GM12801 (cell line): Measurements from ENCODE around the gene AXDND1.

Experiments
- TF ChIP-seq, protein P1 (sequence below): IDR thresholded peaks from one replicate; pipeline ENCODE4 v1.5.1; 2011; ENCODE audit warnings: control low read depth; ENCODE audit not compliant: insufficient read length; ENCODE audit errors: extremely low read depth

AXDND1 gene

GRCh38 chr1:179342740-179343404 is 22.9 kb upstream of the AXDND1 start:
- TF ChIP-seq, protein P1, sequence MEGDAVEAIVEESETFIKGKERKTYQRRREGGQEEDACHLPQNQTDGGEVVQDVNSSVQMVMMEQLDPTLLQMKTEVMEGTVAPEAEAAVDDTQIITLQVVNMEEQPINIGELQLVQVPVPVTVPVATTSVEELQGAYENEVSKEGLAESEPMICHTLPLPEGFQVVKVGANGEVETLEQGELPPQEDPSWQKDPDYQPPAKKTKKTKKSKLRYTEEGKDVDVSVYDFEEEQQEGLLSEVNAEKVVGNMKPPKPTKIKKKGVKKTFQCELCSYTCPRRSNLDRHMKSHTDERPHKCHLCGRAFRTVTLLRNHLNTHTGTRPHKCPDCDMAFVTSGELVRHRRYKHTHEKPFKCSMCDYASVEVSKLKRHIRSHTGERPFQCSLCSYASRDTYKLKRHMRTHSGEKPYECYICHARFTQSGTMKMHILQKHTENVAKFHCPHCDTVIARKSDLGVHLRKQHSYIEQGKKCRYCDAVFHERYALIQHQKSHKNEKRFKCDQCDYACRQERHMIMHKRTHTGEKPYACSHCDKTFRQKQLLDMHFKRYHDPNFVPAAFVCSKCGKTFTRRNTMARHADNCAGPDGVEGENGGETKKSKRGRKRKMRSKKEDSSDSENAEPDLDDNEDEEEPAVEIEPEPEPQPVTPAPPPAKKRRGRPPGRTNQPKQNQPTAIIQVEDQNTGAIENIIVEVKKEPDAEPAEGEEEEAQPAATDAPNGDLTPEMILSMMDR, result no peak

DNA sequence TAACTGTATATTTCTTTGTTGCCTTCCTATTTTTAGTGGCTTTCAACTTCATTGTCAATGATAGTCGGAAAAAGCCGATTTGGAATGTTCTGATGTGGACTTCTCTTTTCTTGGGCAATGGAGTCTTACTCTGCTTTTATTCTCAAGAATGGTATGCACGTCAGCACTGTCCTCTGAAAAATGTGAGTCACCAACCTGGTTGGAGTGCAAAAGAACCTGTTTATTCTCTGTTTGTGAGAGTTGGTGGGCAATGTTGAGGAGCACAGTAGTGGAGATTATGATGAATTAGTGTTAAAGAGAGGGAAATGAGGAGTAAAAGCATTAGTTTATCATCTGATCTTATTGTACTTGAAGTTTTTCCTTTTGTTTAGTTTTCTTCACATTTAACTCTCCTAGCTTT is 14.5 kb upstream of the AXDND1 start:
- TF ChIP-seq, protein P1, result no peak

GRCh38 chr1:179352236-179352635 is 13.5 kb upstream of the AXDND1 start:
- TF ChIP-seq, protein P1, result no peak

DNA sequence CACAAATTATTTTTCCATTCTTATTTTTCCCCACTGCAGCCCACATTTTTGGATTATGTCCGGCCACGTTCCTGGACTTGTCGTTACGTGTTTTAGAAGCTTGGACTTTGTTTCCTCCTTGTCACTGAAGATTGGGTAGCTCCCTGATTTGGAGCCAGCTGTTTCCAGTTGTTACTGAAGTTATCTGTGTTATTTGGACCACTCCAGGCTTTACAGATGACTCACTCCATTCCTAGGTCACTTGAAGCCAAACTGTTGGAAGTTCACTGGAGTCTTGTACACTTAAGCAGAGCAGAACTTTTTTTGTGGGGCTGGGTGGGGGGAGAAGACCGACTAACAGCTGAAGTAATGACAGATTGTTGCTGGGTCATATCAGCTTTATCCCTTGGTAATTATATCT is 12.2 kb upstream of the AXDND1 start:
- TF ChIP-seq, protein P1, result no peak

GRCh38 chr1:179366093-179366800 is 476 bp downstream of the AXDND1 start:
- TF ChIP-seq, protein P1, result no peak

GRCh38 chr1:179369751-179370341 is 4.1 kb downstream of the AXDND1 start:
- TF ChIP-seq, protein P1, result no peak

DNA sequence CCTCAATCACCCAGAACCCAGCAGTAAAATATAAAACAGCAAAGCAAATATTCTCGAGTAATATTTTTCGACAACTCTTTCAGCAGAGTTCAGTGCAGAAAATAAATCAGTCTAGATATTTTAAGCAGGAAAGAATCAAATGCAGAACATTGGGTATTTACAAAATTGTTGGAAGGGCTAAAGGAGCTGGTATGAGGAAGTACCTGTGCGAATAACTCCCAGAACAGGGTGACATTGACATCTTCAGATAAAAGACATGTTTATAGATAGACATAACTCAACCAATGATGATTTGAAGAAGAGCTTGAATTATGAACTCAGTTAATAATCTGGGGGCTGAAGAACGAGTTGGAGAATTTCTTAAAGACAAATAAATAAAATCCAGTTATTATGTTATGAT is 6.4 kb downstream of the AXDND1 start:
- TF ChIP-seq, protein P1, result no peak
